Upper lobe of left lung (tissue), 4 donors: Measurements from ENCODE around the gene C15orf40.

Experiments
- CTCF ChIP-seq, 6 experiments: fragments of 450-650 bp in 4 of 6; fragments of 200-600 bp in 2 of 6; sonication (generic) in 2 of 6; IDR thresholded peaks; one replicate each; pipeline ENCODE4 v1.5.1; 2016 to 2019; ENCODE audit warnings: antibody characterized with exemption in 6 of 6
- EP300 ChIP-seq, 4 donors: sonication (generic); formaldehyde crosslinking; IDR thresholded peaks; one replicate each; pipeline ENCODE4 v1.5.1; 2017; ENCODE audit warnings: antibody characterized with exemption in 4 of 4, control low read depth in 2 of 4
- POLR2A ChIP-seq, 4 donors: fragments of 450-650 bp; IDR thresholded peaks; one replicate each; pipeline ENCODE4 v1.5.1; 2016 to 2017; ENCODE audit warnings: antibody characterized with exemption in 4 of 4, mild to moderate bottlenecking in 2 of 4
- POLR2AphosphoS5 ChIP-seq, 2 donors: sonication (generic); formaldehyde crosslinking; IDR thresholded peaks; one replicate each; pipeline ENCODE4 v1.5.1; 2017; ENCODE audit warnings: antibody characterized with exemption in 2 of 2

- TF ChIP-seq CTCF (IDR thresholded peaks at IDR 0.05) (no peak), POLR2A (IDR thresholded peaks at IDR 0.05) (no peak), POLR2AphosphoS5 (IDR thresholded peaks at IDR 0.05) (no peak), EP300 (IDR thresholded peaks at IDR 0.05) (no peak)
Measured at GRCh38 chr15:82950746-82951370, 60.6 kb downstream of the C15orf40 start.
